SK-N-MC (cell line): ENCODE data around the gene UBQLN4.

Source experiments
- DNase-seq: peaks from one replicate; pipeline ENCODE4 v3.0.0-alpha.2; 2011; ENCODE audit warnings: low read depth, low spot score
- H3K27ac ChIP-seq: fragments of 200-600 bp; sonication (generic); 2 replicates; pipeline ENCODE4 v1.5.1; 2016; ENCODE audit warnings: mixed run types
- H3K36me3 ChIP-seq: fragments of 200-600 bp; sonication (generic); 2 replicates; pipeline ENCODE4 v1.6.1; 2017; ENCODE audit warnings: antibody characterized with exemption, low read length, mixed read lengths; ENCODE audit not compliant: insufficient read depth
- H3K4me3 ChIP-seq: fragments of 200-600 bp; sonication (generic); 2 replicates; pipeline ENCODE4 v1.5.1; 2016
- H3K9ac ChIP-seq: fragments of 200-600 bp; sonication (generic); 2 replicates; pipeline ENCODE4 v1.8.0; 2017; ENCODE audit warnings: mixed run types, mixed read lengths; ENCODE audit not compliant: insufficient read length
- H3K9me3 ChIP-seq: fragments of 200-600 bp; sonication (generic); 2 replicates; pipeline ENCODE4 v1.6.1; 2017; ENCODE audit warnings: low read depth, mild to moderate bottlenecking, antibody characterized with exemption, low read length, moderate library complexity, mixed read lengths
- EZH2 ChIP-seq: fragments of 200-600 bp; sonication (generic); IDR thresholded peaks from one replicate; pipeline ENCODE4 v1.6.1; 2017; ENCODE audit warnings: antibody characterized with exemption
- FOXP2 ChIP-seq: optimal IDR thresholded peaks from 2 replicates; pipeline ENCODE3; 2011; ENCODE audit warnings: mild to moderate bottlenecking, moderate library complexity; ENCODE audit not compliant: insufficient read depth; ENCODE audit errors: extremely low read length, control extremely low read depth
- POLR2AphosphoS5 ChIP-seq: IDR thresholded peaks from 2 replicates; pipeline ENCODE4 v1.6.1; 2012; ENCODE audit warnings: mild to moderate bottlenecking, low read depth, low read length, borderline replicate concordance

The UBQLN4 gene

GRCh38 chr1:155989242-155990004 lies 64.2 kb downstream of the UBQLN4 start:
- DNase-seq: no peak
- Histone ChIP-seq H3K27ac (no peak overlapping the region), H3K9me3 (no peaks in the 10 kb centered on the region), H3K9ac (no peak overlapping the region), H3K36me3 (no peaks in the 10 kb centered on the region), H3K4me3 (no peak overlapping the region)
- TF ChIP-seq EZH2: no peak
- TF ChIP-seq POLR2AphosphoS5: no peak
- no peak for TF ChIP-seq FOXP2
